Testis (tissue), 2 donors: ENCODE data around the gene ADAMTSL1.

Source experiments
- CTCF ChIP-seq, 3 experiments: fragments of 450-650 bp in 2 of 3; fragments of 200-600 bp in 1 of 3; sonication (generic) in 1 of 3; IDR thresholded peaks; one replicate each; pipeline ENCODE4 v1.5.1; 2016 to 2019; ENCODE audit warnings: antibody characterized with exemption in 3 of 3, mild to moderate bottlenecking in 2 of 3, moderate library complexity in 1 of 3
- POLR2A ChIP-seq: fragments of 450-650 bp; IDR thresholded peaks from one replicate; pipeline ENCODE4 v1.6.1; 2017; ENCODE audit warnings: antibody characterized with exemption, mild to moderate bottlenecking, moderate library complexity

- no peak for TF ChIP-seq CTCF (IDR thresholded peaks at IDR 0.05)
- no peak for TF ChIP-seq POLR2A
Measured at GRCh38 chr9:18536554-18536953, 62.6 kb downstream of the ADAMTSL1 start.
